CD4-positive, alpha-beta T cell treated with Interferon alpha-2 for 1 hour (primary cell): ENCODE data around the gene FEZ2.

Experiments used
- DNase-seq, 2 donors: peaks; one replicate each; pipeline ENCODE4 v3.0.0-alpha.2; 2020 to 2022

Gene FEZ2

GRCh38 chr2:36560726-36561125, 37.2 kb downstream of the FEZ2 start:
- no peak for DNase-seq

- no peak for DNase-seq
These were observed 38.6 kb downstream of the FEZ2 start for GRCh38 chr2:36559221-36559942.

- DNase-seq: no peak
These were observed 41.1 kb downstream of the FEZ2 start for GRCh38 chr2:36556842-36557241.

GRCh38 chr2:36555789-36556188, 42.2 kb downstream of the FEZ2 start:
- DNase-seq: no peak

GRCh38 chr2:36554531-36554930, 43.4 kb downstream of the FEZ2 start:
- DNase-seq: no peak

- DNase-seq: no peak
These were observed 44.3 kb downstream of the FEZ2 start for GRCh38 chr2:36553683-36554082.

GRCh38 chr2:36550006-36550405, 48.0 kb downstream of the FEZ2 start:
- DNase-seq: no peak

GRCh38 chr2:36549165-36549574, 48.8 kb downstream of the FEZ2 start:
- DNase-seq: no peak

GRCh38 chr2:36547906-36548305, 50.1 kb downstream of the FEZ2 start:
- no peak for DNase-seq

GRCh38 chr2:36545871-36546416, 52.0 kb downstream of the FEZ2 start:
- DNase-seq: no peak

GRCh38 chr2:36544638-36545338, 53.2 kb downstream of the FEZ2 start:
- no peak for DNase-seq

GRCh38 chr2:36541891-36542595, 55.9 kb downstream of the FEZ2 start:
- DNase-seq: no peak

- no peak for DNase-seq
These were observed 56.8 kb downstream of the FEZ2 start for GRCh38 chr2:36540986-36541754.

- DNase-seq: no peak
These were observed 58.3 kb downstream of the FEZ2 start for GRCh38 chr2:36539631-36540030.

GRCh38 chr2:36538335-36538734, 59.6 kb downstream of the FEZ2 start:
- DNase-seq: no peak

- DNase-seq: no peak
These were observed 61.2 kb downstream of the FEZ2 start for GRCh38 chr2:36536776-36537175.

- no peak for DNase-seq
These were observed 62.9 kb downstream of the FEZ2 start for GRCh38 chr2:36535099-36535498.

GRCh38 chr2:36534275-36534799, 63.6 kb downstream of the FEZ2 start:
- no peak for DNase-seq

- no peak for DNase-seq
These were observed 67.0 kb downstream of the FEZ2 start for GRCh38 chr2:36530983-36531354.

- no peak for DNase-seq
These were observed 67.6 kb downstream of the FEZ2 start for GRCh38 chr2:36530178-36530982.

GRCh38 chr2:36528766-36529392, 69.1 kb downstream of the FEZ2 start:
- DNase-seq: no peak
